K562 (cell line): ENCODE measurements around the gene TOR1B. TPM values are rescaled to one million over a fixed set of nuclear protein-coding genes. Genes with fewer than 3 reads are reported as not detected.

Source experiments
- CHD4 ChIP-seq: fragments of 200-600 bp; sonication (generic); IDR thresholded peaks from 3 replicates; pipeline ENCODE4 v1.6.1; 2012; ENCODE audit warnings: low read depth, mild to moderate bottlenecking, mixed read lengths, low read length, inconsistent platforms; ENCODE audit not compliant: insufficient read depth, insufficient replicate concordance, poor library complexity, severe bottlenecking
- CREBBP ChIP-seq: IDR thresholded peaks from one replicate; pipeline ENCODE4 v1.6.1; 2012; ENCODE audit warnings: low read depth, mild to moderate bottlenecking, control low read depth, inconsistent platforms, low read length
- FOSL1 ChIP-seq: fragments of 200-800 bp; sonication (Bioruptor generic); conservative IDR thresholded peaks from 2 replicates; pipeline ENCODE4 v1.6.1; 2016; ENCODE audit warnings: missing genetic modification characterization, missing compliant biosample characterization
- FOXK2 ChIP-seq, 2 experiments: fragments of 450-650 bp; IDR thresholded peaks in 1 of 2; conservative IDR thresholded peaks in 1 of 2; 2 replicates each; pipeline ENCODE4 v1.6.1; 2016; ENCODE audit warnings: low read depth in 2 of 2, mild to moderate bottlenecking in 1 of 2
- HSF4 ChIP-seq: fragments of 250-450 bp; sonication (Bioruptor Pico); IDR thresholded peaks from 2 replicates; pipeline ENCODE4 v2.1.2; 2022; ENCODE audit warnings: mild to moderate bottlenecking, moderate library complexity, borderline replicate concordance
- MEF2D ChIP-seq: conservative IDR thresholded peaks from 2 replicates; pipeline ENCODE4 v1.6.1; 2016; ENCODE audit warnings: low read depth, missing genetic modification characterization, missing compliant biosample characterization
- MXI1 ChIP-seq: IDR thresholded peaks from 2 replicates; pipeline ENCODE4 v1.6.1; 2011; ENCODE audit warnings: low read depth, mild to moderate bottlenecking, improper control_type of control experiment, low read length
- RERE ChIP-seq: sonication (generic); formaldehyde crosslinking; IDR thresholded peaks from 2 replicates; pipeline ENCODE4 v1.8.0; 2023; ENCODE audit warnings: missing genetic modification reagents, mild to moderate bottlenecking, borderline replicate concordance
- TARDBP ChIP-seq: fragments of 450-650 bp; IDR thresholded peaks from 2 replicates; pipeline ENCODE4 v1.6.1; 2016
- ZNF23 ChIP-seq: fragments of 250-450 bp; sonication (Bioruptor Pico); IDR thresholded peaks from 2 replicates; pipeline ENCODE4 v1.4.0; 2020; ENCODE audit warnings: mild to moderate bottlenecking
- ZNF24 ChIP-seq: fragments of 450-650 bp; IDR thresholded peaks from 2 replicates; pipeline ENCODE4 v1.6.1; 2016
- ZNF318 ChIP-seq, 2 experiments: fragments of 450-650 bp; IDR thresholded peaks; 2 replicates each; pipeline ENCODE4 v1.6.1; 2016; ENCODE audit warnings: mild to moderate bottlenecking in 2 of 2, borderline replicate concordance in 1 of 2, low read depth in 1 of 2, moderate library complexity in 1 of 2
- ZNF584 ChIP-seq: fragments of 200-800 bp; sonication (Bioruptor generic); IDR thresholded peaks from 2 replicates; pipeline ENCODE4 v1.6.1; 2016; ENCODE audit warnings: low read depth, mild to moderate bottlenecking, missing genetic modification characterization, missing compliant biosample characterization
- ZNF77 ChIP-seq: fragments of 250-450 bp; sonication (Bioruptor Pico); IDR thresholded peaks from 2 replicates; pipeline ENCODE4 v1.5.0; 2020
- polyA plus RNA-seq, 8 experiments: library from polyadenylated mRNA; depleted of rRNA in 4 of 8; stranded (reverse) in 5 of 8; unstranded in 3 of 8; fragments of >200 nt; fragmentation: Nextera tagmentation in 2 of 8; fragmentation: Illumina TruSeq in 1 of 8; extraction: Ambion mirVana in 2 of 8; extraction: Trizol in 1 of 8; gene quantifications; 2 replicates each; pipeline versions ENCODE4 v1.2.1 to v1.2.3, GENCODE V29; 2011 to 2014; ENCODE audit warnings: inconsistent platforms in 1 of 8, missing spikeins in 1 of 8
- total RNA-seq, 7 experiments: library from RNA; depleted of rRNA in 6 of 7; stranded (reverse); fragments of >200 nt in 6 of 7; fragmentation: Illumina TruSeq in 2 of 7; extraction: Trizol in 2 of 7; gene quantifications; 2 replicates each; pipeline versions ENCODE4 v1.2.1 to v1.2.3, GENCODE V29; 2011 to 2021; ENCODE audit warnings: low replicate concordance in 1 of 7

The TOR1B gene
- total and polyA plus RNA-seq, 9 of the 15 experiments (the other 6 are each of a cell fraction or from before 2014, with no cell fraction given), result 4.2 to 36.5 (median 24.6) TPM

- TF ChIP-seq ZNF318 (IDR thresholded peaks at IDR 0.05; ENCODE audit: borderline replicate concordance in 1 of 2, low read depth in 1 of 2) (no peak), MEF2D (tag) (no peak), FOXK2 (conservative IDR thresholded peaks at IDR 0.05 in 1 of 2, IDR thresholded peaks at IDR 0.05 in 1 of 2; ENCODE audit: low read depth in 2 of 2) (peak; percentile 60 to 83), HSF4 (CRISPR knock-in tag) (no peak), TARDBP (0 out of 2 replicates have a peak, but pooled peaks have one; percentile 12), ZNF584 (CRISPR knock-in tag) (no peak), CHD4 (no peak), FOSL1 (tag) (no peak), RERE (CRISPR knock-in tag) (no peak), CREBBP (no peak), MXI1 (peak; percentile 95), ZNF24 (no peak), ZNF23 (no peak), ZNF77 (CRISPR knock-in tag) (no peak)
Observed at GRCh38 chr9:129835128-129835859, 32.3 kb downstream of the TOR1B start, which contains the start of the genes C9orf78 and USP20 (continued).
